WI38 (cell line): ENCODE results near the gene AMIGO2.

Experiments used
- H3K4me3 ChIP-seq: 2 replicates; pipeline ENCODE4 v1.5.1; 2011; ENCODE audit warnings: low read depth, mild to moderate bottlenecking, control low read depth, low read length
- TF ChIP-seq, protein P1 (sequence below): IDR thresholded peaks from 2 replicates; pipeline ENCODE4 v1.5.1; 2012; ENCODE audit warnings: low read depth, mild to moderate bottlenecking, control low read depth, low read length

AMIGO2 gene

GRCh38 chr12:47107446-47107845 lies 27.7 kb upstream of the AMIGO2 start:
- H3K4me3 ChIP-seq = no peak overlapping the region
- TF ChIP-seq, protein P1, sequence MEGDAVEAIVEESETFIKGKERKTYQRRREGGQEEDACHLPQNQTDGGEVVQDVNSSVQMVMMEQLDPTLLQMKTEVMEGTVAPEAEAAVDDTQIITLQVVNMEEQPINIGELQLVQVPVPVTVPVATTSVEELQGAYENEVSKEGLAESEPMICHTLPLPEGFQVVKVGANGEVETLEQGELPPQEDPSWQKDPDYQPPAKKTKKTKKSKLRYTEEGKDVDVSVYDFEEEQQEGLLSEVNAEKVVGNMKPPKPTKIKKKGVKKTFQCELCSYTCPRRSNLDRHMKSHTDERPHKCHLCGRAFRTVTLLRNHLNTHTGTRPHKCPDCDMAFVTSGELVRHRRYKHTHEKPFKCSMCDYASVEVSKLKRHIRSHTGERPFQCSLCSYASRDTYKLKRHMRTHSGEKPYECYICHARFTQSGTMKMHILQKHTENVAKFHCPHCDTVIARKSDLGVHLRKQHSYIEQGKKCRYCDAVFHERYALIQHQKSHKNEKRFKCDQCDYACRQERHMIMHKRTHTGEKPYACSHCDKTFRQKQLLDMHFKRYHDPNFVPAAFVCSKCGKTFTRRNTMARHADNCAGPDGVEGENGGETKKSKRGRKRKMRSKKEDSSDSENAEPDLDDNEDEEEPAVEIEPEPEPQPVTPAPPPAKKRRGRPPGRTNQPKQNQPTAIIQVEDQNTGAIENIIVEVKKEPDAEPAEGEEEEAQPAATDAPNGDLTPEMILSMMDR = no peak

DNA sequence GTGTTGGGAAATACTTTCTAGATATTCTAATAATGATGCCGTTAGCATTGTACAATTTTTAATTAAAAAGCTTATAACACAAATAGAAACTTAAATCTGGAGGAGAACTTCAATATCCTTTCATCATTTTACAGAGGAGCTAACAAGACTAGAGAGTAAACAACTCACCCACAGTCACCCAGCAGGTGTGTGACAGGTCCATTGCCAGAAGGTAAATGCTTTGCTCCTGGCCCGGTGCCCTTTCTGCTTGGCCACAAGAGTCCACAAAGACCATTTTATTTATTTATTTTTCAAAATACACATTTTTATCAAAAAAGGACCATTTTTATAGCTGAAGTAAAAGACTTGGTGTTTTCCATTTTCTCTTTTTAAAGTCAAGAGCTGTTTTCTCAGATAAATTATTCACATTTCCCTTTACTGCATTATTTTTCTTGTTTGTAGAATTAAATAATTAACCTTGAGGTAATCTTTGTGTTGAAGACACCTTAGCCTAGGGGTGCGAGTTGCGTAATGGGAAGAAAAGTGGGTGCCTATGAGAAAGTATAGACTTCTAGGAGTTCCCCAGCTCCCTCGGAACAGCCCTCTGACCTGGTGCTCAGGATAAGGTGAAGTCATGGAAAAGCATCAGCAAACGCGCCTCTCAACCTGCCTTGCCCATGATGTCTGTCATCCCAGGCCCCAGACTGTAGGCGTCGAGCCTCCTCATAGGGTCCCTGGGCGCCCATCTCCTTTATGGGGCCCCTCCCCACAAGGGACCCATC lies 26.3 kb upstream of the AMIGO2 start:
- H3K4me3 ChIP-seq = no peak overlapping the region
- TF ChIP-seq, protein P1 = no peak

DNA sequence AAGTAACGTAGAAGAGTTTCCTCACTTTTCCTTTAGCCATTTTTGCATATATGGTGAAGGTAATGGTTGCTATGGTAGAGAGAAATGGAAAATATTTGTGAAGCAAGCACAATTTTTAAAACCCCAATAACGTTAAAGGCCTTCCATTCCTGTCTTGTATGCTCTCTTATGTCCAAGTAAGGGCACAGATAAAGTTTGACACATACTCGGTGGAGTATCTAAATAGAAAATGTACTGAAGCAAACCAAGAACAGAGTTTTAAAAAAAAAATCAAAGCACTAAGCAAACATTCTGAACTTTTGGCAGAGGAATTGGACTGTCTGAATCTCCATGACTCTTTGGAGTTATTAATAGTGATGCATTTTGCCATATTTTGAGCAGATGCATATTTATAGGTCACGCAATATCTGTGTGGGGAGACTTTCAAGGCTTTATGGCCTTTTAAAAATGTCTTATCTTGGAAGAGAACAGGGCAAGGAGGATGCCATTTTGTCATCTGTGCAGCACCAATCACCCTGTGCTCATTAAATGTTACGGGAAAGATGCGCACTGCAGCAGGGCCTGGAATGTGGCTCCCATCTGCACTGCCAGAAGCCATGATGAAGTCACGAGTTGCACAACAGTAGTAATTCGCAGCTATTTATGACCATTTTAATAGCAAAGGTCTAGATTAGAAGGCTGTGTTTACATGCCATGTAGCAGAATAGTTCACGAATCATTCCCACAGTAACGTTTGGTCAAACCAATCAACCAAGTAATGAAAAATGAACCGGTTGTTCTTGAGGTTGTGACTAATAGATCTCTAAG lies 23.3 kb upstream of the AMIGO2 start:
- TF ChIP-seq, protein P1 = no peak
- H3K4me3 ChIP-seq = no peak overlapping the region

- TF ChIP-seq, protein P1 = no peak
- H3K4me3 ChIP-seq = no peak overlapping the region
Observed at GRCh38 chr12:47102406-47102805, 22.6 kb upstream of the AMIGO2 start.

DNA sequence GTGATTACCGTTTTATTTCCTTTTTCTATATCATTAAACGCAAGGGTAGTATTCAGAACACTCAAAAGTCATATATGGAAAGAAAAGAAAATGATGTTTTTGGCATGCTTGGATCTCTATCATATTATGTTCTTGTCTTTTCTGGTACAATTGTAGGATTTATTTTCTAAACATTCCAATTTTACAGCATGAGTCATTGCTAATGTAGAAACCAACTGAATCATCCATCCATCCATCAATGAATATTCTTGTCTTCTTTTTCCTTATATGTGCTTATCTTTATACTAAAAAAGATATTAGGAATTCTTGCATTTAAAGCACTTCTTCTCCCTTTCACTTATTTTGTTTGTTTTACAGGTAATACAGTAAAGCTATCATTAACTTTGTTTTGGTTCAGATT lies 20.4 kb upstream of the AMIGO2 start:
- no peak overlapping the region for H3K4me3 ChIP-seq
- TF ChIP-seq, protein P1 = no peak

- H3K4me3 ChIP-seq = no peak overlapping the region
- TF ChIP-seq, protein P1 = no peak
Observed at GRCh38 chr12:47099610-47100009, 19.9 kb upstream of the AMIGO2 start.

GRCh38 chr12:47098099-47098498 lies 18.3 kb upstream of the AMIGO2 start:
- no peak overlapping the region for H3K4me3 ChIP-seq
- TF ChIP-seq, protein P1 = no peak
